Panc1 (cell line): Measurements from ENCODE around the gene MARK3. TPM values are rescaled to one million over a fixed set of nuclear protein-coding genes. Genes with fewer than 3 reads are reported as not detected.

Experiments used
- ATAC-seq: fragments of 200-7000 bp; cut with Tn5 transposase; 2 replicates; pipeline ENCODE4 v1.9.1; 2020; ENCODE audit warnings: mild to moderate bottlenecking, moderate library complexity
- BruUV-seq: library from RNA; stranded (reverse); fragments of 400-500 nt; replicated peaks from 2 replicates; lab custom pipeline; 2021; lab: Mats Ljungman, UMichigan
- CTCF ChIA-PET: fragments of 300-600 bp; sonication (Branson Sonifier 250); formaldehyde crosslinking; loops from one replicate; lab custom pipeline; 2022; ENCODE audit warnings: antibody characterized with exemption; lab: Charles Lee
- POLR2A ChIA-PET: fragments of 300-600 bp; sonication (Branson Sonifier 250); formaldehyde crosslinking; loops from one replicate; lab custom pipeline; 2022; ENCODE audit warnings: antibody characterized with exemption; lab: Charles Lee
- DNase-seq: peaks from one replicate; pipeline ENCODE4 v3.0.0-alpha.2; 2010; ENCODE audit warnings: low read depth, low spot score
- H3K27ac ChIP-seq: 2 replicates; pipeline ENCODE4 v1.5.1; 2011; ENCODE audit warnings: mild to moderate bottlenecking, low read length, inconsistent platforms
- H3K27me3 ChIP-seq: fragments of 200-500 bp; sonication (Bioruptor generic); 2 replicates; pipeline ENCODE4 v1.6.0; 2014; ENCODE audit warnings: low read length, inconsistent platforms; ENCODE audit not compliant: control insufficient read depth, insufficient read depth
- H3K36me3 ChIP-seq: fragments of 200-500 bp; sonication (Bioruptor generic); 2 replicates; pipeline ENCODE4 v1.5.1; 2014; ENCODE audit warnings: inconsistent platforms, mild to moderate bottlenecking, low read length, moderate library complexity; ENCODE audit not compliant: control insufficient read depth, insufficient read depth
- H3K4me1 ChIP-seq: 2 replicates; pipeline ENCODE4 v1.5.1; 2011; ENCODE audit warnings: inconsistent platforms, mild to moderate bottlenecking, low read length, moderate library complexity; ENCODE audit not compliant: control insufficient read depth, insufficient read depth
- H3K4me3 ChIP-seq, 2 experiments: 2 replicates each; pipeline ENCODE4 v1.5.1; 2011 to 2012; ENCODE audit warnings: low read depth in 2 of 2, low read length in 2 of 2, mild to moderate bottlenecking in 2 of 2, inconsistent platforms in 1 of 2, moderate library complexity in 1 of 2
- H3K9me3 ChIP-seq: fragments of 200-500 bp; sonication (Bioruptor generic); 2 replicates; pipeline ENCODE4 v1.5.1; 2014; ENCODE audit warnings: low read depth, mild to moderate bottlenecking, inconsistent platforms, low read length, moderate library complexity; ENCODE audit not compliant: control insufficient read depth, insufficient read depth
- POLR2AphosphoS5 ChIP-seq: IDR thresholded peaks from 2 replicates; pipeline ENCODE4 v1.6.1; 2012; ENCODE audit warnings: mild to moderate bottlenecking, low read depth, low read length, moderate library complexity
- SIN3A ChIP-seq: IDR thresholded peaks from 2 replicates; pipeline ENCODE4 v1.6.1; 2012; ENCODE audit warnings: low read depth, mild to moderate bottlenecking, low read length, moderate library complexity, borderline replicate concordance; ENCODE audit not compliant: insufficient read depth
- TCF7L2 ChIP-seq: IDR thresholded peaks from 2 replicates; pipeline ENCODE4 v1.6.1; 2011; ENCODE audit warnings: mild to moderate bottlenecking, low read depth, low read length, inconsistent platforms
- in situ Hi-C: cut with HindIII; loops from 2 replicates; pipeline ENCODE4 v1.10.0; 2016; ENCODE audit warnings: low sequenced_read_pairs, low pct_unique_long_range_greater_than_20kb
- intact Hi-C: fragments of 100-400 bp; cut with micrococcal nuclease; formaldehyde crosslinking; loops from one replicate; pipeline ENCODE4 v1.10.0; 2022; ENCODE audit not compliant: unreplicated experiment
- total RNA-seq: library from RNA; stranded (reverse); gene quantifications from one replicate; pipeline ENCODE4 v1.2.1, GENCODE V29; 2021; ENCODE audit not compliant: unreplicated experiment
- TF ChIP-seq, protein P1 (sequence below): fragments of 450-650 bp; IDR thresholded peaks from 2 replicates; pipeline ENCODE4 v1.5.1; 2017; ENCODE audit warnings: mild to moderate bottlenecking
- TF ChIP-seq, protein P2 (sequence below), 2 experiments: IDR thresholded peaks; 2 replicates each; pipeline ENCODE4 v1.6.1; 2011 to 2012; ENCODE audit warnings: low read depth in 2 of 2, control low read depth in 1 of 2, low read length in 1 of 2, mild to moderate bottlenecking in 1 of 2, moderate library complexity in 1 of 2; ENCODE audit not compliant: insufficient read depth in 1 of 2

Gene MARK3
- total RNA-seq, 1 experiment from 2014 or later, result 56.1 TPM

DNA sequence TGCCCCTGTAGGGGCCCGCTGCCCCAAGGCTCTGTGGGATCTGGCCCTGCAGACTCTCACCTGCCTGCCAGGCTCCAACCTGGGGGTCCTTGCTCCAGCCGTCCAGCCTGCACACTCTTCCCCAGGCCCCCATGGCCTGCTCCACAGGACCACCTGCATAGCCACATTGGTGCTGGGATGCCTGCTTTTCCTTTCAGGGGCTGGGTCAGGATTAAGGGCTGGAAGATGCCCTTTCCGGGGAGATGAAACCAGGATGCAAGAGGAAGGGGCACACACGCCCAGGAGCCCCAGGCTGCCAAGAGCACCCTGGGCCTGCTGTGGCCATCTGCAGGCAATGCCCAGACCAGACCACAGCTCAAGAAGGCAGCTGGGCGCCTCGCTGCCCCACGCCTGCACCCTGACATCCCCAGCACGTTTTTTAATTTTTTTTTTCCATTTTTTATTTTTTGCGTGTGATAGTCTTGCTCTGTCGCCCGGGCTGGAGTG lies 162.3 kb downstream of the MARK3 start:
- no peak for ATAC-seq
- BruUV-seq, result no TSS peak
- Histone ChIP-seq H3K36me3 (no peaks in the 10 kb centered on the region), H3K9me3 (no peaks in the 10 kb centered on the region), H3K4me1 (peaks cover 38% of the 10 kb centered on the region), H3K4me3 (no peak overlapping the region), H3K27ac (no peak overlapping the region), H3K27me3 (no peaks in the 10 kb centered on the region)
- CTCF ChIA-PET, result interaction anchor here (0.5 to 2.7 kb wide), 3 partner anchors 27 to 1349 kb away, joined by 3 to 13 read pairs (median 3); no protein-coding TSS in a partner anchor
- in situ Hi-C loops, result no loop called here
- intact Hi-C loops, result no loop called here
- POLR2A ChIA-PET, result no interaction called here
- DNase-seq, result no peak
- no peak for TF ChIP-seq POLR2AphosphoS5
- TF ChIP-seq SIN3A, result no peak

DNA sequence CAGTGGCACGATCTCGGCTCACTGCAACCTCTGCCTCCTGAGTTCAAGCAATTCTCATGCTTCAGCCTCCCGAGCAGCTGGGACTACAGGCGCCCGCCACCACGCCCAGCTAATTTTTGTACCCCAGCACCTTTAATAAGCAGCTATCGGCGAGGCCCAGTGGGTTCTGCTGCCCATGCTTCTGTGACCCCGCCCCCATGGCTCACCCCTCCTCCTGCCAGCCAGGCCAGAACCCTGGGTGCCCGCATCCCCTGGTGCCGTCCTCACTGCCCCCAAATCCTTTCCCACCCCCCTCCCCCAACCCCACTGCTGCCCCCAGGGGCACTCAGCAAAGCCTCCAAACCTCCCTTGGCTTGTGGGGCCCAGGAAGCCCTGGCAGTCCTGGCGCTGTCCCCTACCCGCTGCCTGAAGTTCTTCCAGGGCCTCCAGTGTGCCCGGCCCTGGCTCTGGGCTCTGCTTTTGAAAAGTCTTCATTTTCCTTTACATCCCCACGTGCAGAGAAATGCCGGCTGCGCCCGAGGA lies 162.8 kb downstream of the MARK3 start:
- TF ChIP-seq SIN3A (no peak), TCF7L2 (no peak), POLR2AphosphoS5 (no peak)
- TF ChIP-seq, protein P1, sequence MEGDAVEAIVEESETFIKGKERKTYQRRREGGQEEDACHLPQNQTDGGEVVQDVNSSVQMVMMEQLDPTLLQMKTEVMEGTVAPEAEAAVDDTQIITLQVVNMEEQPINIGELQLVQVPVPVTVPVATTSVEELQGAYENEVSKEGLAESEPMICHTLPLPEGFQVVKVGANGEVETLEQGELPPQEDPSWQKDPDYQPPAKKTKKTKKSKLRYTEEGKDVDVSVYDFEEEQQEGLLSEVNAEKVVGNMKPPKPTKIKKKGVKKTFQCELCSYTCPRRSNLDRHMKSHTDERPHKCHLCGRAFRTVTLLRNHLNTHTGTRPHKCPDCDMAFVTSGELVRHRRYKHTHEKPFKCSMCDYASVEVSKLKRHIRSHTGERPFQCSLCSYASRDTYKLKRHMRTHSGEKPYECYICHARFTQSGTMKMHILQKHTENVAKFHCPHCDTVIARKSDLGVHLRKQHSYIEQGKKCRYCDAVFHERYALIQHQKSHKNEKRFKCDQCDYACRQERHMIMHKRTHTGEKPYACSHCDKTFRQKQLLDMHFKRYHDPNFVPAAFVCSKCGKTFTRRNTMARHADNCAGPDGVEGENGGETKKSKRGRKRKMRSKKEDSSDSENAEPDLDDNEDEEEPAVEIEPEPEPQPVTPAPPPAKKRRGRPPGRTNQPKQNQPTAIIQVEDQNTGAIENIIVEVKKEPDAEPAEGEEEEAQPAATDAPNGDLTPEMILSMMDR, result no peak
- TF ChIP-seq, protein P2, sequence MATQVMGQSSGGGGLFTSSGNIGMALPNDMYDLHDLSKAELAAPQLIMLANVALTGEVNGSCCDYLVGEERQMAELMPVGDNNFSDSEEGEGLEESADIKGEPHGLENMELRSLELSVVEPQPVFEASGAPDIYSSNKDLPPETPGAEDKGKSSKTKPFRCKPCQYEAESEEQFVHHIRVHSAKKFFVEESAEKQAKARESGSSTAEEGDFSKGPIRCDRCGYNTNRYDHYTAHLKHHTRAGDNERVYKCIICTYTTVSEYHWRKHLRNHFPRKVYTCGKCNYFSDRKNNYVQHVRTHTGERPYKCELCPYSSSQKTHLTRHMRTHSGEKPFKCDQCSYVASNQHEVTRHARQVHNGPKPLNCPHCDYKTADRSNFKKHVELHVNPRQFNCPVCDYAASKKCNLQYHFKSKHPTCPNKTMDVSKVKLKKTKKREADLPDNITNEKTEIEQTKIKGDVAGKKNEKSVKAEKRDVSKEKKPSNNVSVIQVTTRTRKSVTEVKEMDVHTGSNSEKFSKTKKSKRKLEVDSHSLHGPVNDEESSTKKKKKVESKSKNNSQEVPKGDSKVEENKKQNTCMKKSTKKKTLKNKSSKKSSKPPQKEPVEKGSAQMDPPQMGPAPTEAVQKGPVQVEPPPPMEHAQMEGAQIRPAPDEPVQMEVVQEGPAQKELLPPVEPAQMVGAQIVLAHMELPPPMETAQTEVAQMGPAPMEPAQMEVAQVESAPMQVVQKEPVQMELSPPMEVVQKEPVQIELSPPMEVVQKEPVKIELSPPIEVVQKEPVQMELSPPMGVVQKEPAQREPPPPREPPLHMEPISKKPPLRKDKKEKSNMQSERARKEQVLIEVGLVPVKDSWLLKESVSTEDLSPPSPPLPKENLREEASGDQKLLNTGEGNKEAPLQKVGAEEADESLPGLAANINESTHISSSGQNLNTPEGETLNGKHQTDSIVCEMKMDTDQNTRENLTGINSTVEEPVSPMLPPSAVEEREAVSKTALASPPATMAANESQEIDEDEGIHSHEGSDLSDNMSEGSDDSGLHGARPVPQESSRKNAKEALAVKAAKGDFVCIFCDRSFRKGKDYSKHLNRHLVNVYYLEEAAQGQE (IDR thresholded peaks at IDR 0.05; ENCODE audit: insufficient read depth in 1 of 2, low read depth in 2 of 2, low read length in 1 of 2), result no peak
- H3K27ac ChIP-seq, result no peak overlapping the region
- intact Hi-C loops (no loop called here), in situ Hi-C loops (no loop called here)
- no TSS peak for BruUV-seq
- H3K9me3 ChIP-seq, result no peaks in the 10 kb centered on the region
- no peak overlapping the region for H3K4me3 ChIP-seq
- H3K4me1 ChIP-seq, result peaks cover 38% of the 10 kb centered on the region
- CTCF ChIA-PET, result interaction anchor here (2.7 kb wide), 1 partner anchor 29 kb away, joined by 13 read pairs; no protein-coding TSS in a partner anchor
- no peaks in the 10 kb centered on the region for H3K27me3 ChIP-seq
- no peaks in the 10 kb centered on the region for H3K36me3 ChIP-seq
- POLR2A ChIA-PET, result no interaction called here
- ATAC-seq, result no peak
- no peak for DNase-seq
